ENCODE results near the gene ARHGAP33.

Gene ARHGAP33

GRCh38 chr19:35740423-35741202 lies 34.8 kb upstream of the ARHGAP33 start:
- TF ChIP-seq, protein P1, sequence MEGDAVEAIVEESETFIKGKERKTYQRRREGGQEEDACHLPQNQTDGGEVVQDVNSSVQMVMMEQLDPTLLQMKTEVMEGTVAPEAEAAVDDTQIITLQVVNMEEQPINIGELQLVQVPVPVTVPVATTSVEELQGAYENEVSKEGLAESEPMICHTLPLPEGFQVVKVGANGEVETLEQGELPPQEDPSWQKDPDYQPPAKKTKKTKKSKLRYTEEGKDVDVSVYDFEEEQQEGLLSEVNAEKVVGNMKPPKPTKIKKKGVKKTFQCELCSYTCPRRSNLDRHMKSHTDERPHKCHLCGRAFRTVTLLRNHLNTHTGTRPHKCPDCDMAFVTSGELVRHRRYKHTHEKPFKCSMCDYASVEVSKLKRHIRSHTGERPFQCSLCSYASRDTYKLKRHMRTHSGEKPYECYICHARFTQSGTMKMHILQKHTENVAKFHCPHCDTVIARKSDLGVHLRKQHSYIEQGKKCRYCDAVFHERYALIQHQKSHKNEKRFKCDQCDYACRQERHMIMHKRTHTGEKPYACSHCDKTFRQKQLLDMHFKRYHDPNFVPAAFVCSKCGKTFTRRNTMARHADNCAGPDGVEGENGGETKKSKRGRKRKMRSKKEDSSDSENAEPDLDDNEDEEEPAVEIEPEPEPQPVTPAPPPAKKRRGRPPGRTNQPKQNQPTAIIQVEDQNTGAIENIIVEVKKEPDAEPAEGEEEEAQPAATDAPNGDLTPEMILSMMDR (IDR thresholded peaks at IDR 0.05): no peak
- peak overlapping the region; percentile 77 for H3K4me3 ChIP-seq
- H3K27ac ChIP-seq: peak overlapping the region; percentile 69 to 87
- peak; percentile 99 for DNase-seq (ENCODE audit: low spot score)

DNA sequence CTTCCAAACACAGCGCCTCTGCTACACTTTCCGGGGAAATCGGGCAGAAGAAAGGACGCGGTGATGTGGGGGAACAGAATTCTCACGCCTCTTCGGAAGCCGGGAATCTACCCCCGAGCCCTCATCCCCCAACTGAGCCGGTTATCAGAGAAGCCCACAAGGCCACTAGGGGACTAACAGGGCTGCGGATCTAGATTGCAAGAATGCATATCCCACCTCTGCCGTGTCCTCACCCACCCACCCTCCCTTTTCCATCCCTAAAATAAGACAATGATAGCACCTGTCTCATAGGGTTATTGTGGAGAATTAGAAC lies 34.2 kb upstream of the ARHGAP33 start:
- H3K27ac ChIP-seq: peak overlapping the region; percentile 57 to 87

GRCh38 chr19:35742121-35742724 lies 33.1 kb upstream of the ARHGAP33 start, which contains the start of gene IGFLR1:
IGFLR1 (minus strand) TSS chr19:35742452; CDS start chr19:35741180, 1,272 bp downstream.
- Histone ChIP-seq H3K27ac (peak within 1 kb of the TSS; percentile 57 to 87), H3K4me3 (peak within 1 kb of the TSS; percentile 77)
- TF ChIP-seq, protein P1 (IDR thresholded peaks at IDR 0.05): no peak
- no peak for DNase-seq (ENCODE audit: low spot score)

More for the DNA sequence above, 34.2 kb upstream of the ARHGAP33 start:
- H3K4me3 ChIP-seq: peak overlapping the region; percentile 77
- no peak for DNase-seq (ENCODE audit: low spot score)
- TF ChIP-seq, protein P1 (IDR thresholded peaks at IDR 0.05): no peak

GRCh38 chr19:35743640-35744429 lies 31.5 kb upstream of the ARHGAP33 start:
- peak overlapping the region; percentile 99 to 100 for H3K27ac ChIP-seq
- DNase-seq (ENCODE audit: low spot score): no peak
- peak overlapping the region; percentile 87 for H3K4me3 ChIP-seq
- TF ChIP-seq, protein P1 (IDR thresholded peaks at IDR 0.05): no peak

- peak; percentile 98 for DNase-seq (ENCODE audit: low spot score)
- H3K27ac ChIP-seq: peak overlapping the region; percentile 99 to 100
- TF ChIP-seq, protein P1 (IDR thresholded peaks at IDR 0.05): no peak
- peak overlapping the region; percentile 87 for H3K4me3 ChIP-seq
Observed at GRCh38 chr19:35744430-35745327, 30.7 kb upstream of the ARHGAP33 start.

DNA sequence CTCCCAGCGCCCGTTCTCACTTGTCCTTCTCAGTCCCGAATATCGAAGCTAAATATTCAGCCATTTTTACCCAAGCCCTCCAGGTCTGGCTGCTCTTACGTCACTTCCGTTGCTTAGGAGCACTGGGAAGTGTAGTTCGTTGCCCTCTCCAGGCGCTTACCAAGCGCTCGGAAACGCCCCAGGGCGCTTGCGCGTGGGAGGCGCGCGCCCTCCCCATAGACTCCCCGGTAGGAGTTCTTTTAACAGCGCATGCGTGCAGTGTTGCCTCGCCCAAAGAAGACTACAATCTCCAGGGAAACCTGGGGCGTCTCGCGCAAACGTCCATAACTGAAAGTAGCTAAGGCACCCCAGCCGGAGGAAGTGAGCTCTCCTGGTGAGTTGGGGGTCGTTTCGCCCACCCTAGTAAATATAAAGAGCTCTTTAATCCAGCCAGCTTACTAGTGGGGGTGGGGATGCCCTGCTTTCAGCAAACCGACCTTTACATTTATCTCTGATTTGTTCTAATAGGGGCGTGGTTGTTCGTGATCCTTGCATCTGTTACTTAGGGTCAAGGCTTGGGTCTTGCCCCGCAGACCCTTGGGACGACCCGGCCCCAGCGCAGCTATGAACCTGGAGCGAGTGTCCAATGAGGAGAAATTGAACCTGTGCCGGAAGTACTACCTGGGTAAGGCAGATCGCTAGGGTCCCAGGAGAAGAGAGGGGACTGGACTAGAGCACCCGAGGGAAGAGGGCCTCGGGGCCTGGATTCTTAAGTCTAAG lies 29.9 kb upstream of the ARHGAP33 start, which contains the start of the genes PSENEN and U2AF1L4:
PSENEN (plus strand) TSS at position 324 of the 759 bp plus-strand sequence; CDS start at position 604, 280 bp downstream.
U2AF1L4 (minus strand) TSS at position 91 of the 759 bp plus-strand sequence; CDS start at position 64, 27 bp downstream.
- TF ChIP-seq, protein P1 (IDR thresholded peaks at IDR 0.05): no peak
- Histone ChIP-seq H3K27ac (peak within 1 kb of the TSS; percentile 99 to 100), H3K4me3 (peak within 1 kb of the TSS; percentile 87)
- peak; percentile 98 for DNase-seq (ENCODE audit: low spot score)
